ENCODE measurements around the gene PLA2G4C.

The PLA2G4C gene

GRCh38 chr19:48147597-48148175, 37.1 kb upstream of the PLA2G4C start:
- H3K9ac ChIP-seq (ENCODE audit: low read depth, low read length) = no peak overlapping the region
- TF ChIP-seq CTCF (IDR thresholded peaks at IDR 0.05; ENCODE audit: borderline replicate concordance, extremely low read depth, low read length, poor library complexity, severe bottlenecking) = no peak
- no peak for TF ChIP-seq EZH2 (IDR thresholded peaks at IDR 0.05; ENCODE audit: borderline replicate concordance, low read depth, low read length, severe bottlenecking)
- H3K36me3 ChIP-seq (ENCODE audit: insufficient read depth, low read length) = peaks cover 99% of the 10 kb centered on the region
- H3K27ac ChIP-seq (ENCODE audit: low read length) = no peak overlapping the region
- no peak overlapping the region for H3K4me3 ChIP-seq (ENCODE audit: low read depth in 1 of 2, low read length in 2 of 2)
- DNase-seq (no peak), ATAC-seq (ENCODE audit: insufficient read depth, low read depth) (no peak)
- no peaks in the 10 kb centered on the region for H3K27me3 ChIP-seq (ENCODE audit: insufficient read depth, low read length, poor library complexity)
- H3K4me1 ChIP-seq (ENCODE audit: insufficient read depth, low read length) = no peaks in the 10 kb centered on the region
- H3K4me2 ChIP-seq (ENCODE audit: insufficient read depth, low read length) = no peak overlapping the region
- H4K20me1 ChIP-seq (ENCODE audit: insufficient read depth, low read length) = peaks cover 5% of the 10 kb centered on the region
- no peaks in the 10 kb centered on the region for H3K9me3 ChIP-seq (ENCODE audit: insufficient read depth, low read length, severe bottlenecking)
- no peaks in the 10 kb centered on the region for H3K79me2 ChIP-seq (ENCODE audit: insufficient read depth, low read length)
- no peak overlapping the region for H2AFZ ChIP-seq (ENCODE audit: low read depth, low read length)

- Histone ChIP-seq H3K79me2 (ENCODE audit: insufficient read depth, low read length) (no peaks in the 10 kb centered on the region), H3K27ac (ENCODE audit: low read length) (no peak overlapping the region), H3K9me3 (ENCODE audit: insufficient read depth, low read length, severe bottlenecking) (no peaks in the 10 kb centered on the region), H3K27me3 (ENCODE audit: insufficient read depth, low read length, poor library complexity) (no peaks in the 10 kb centered on the region), H3K36me3 (ENCODE audit: insufficient read depth, low read length) (peaks cover 95% of the 10 kb centered on the region), H3K9ac (ENCODE audit: low read depth, low read length) (no peak overlapping the region), H2AFZ (ENCODE audit: low read depth, low read length) (no peak overlapping the region), H3K4me3 (ENCODE audit: low read depth in 1 of 2, low read length in 2 of 2) (no peak overlapping the region), H4K20me1 (ENCODE audit: insufficient read depth, low read length) (no peaks in the 10 kb centered on the region; the same call in 1 of the 2 replicates), H3K4me1 (ENCODE audit: insufficient read depth, low read length) (no peaks in the 10 kb centered on the region), H3K4me2 (ENCODE audit: insufficient read depth, low read length) (no peak overlapping the region)
- TF ChIP-seq CTCF (IDR thresholded peaks at IDR 0.05; ENCODE audit: borderline replicate concordance, extremely low read depth, low read length, poor library complexity, severe bottlenecking) = no peak
- no peak for TF ChIP-seq EZH2 (IDR thresholded peaks at IDR 0.05; ENCODE audit: borderline replicate concordance, low read depth, low read length, severe bottlenecking)
- no peak for DNase-seq
- no peak for ATAC-seq (ENCODE audit: insufficient read depth, low read depth)
These were observed 28.4 kb upstream of the PLA2G4C start for GRCh38 chr19:48139053-48139452.

- no peak for DNase-seq
- Histone ChIP-seq H3K4me3 (ENCODE audit: low read depth in 1 of 2, low read length in 2 of 2) (no peak overlapping the region), H3K27me3 (ENCODE audit: insufficient read depth, low read length, poor library complexity) (no peaks in the 10 kb centered on the region), H3K9me3 (ENCODE audit: insufficient read depth, low read length, severe bottlenecking) (no peaks in the 10 kb centered on the region), H2AFZ (ENCODE audit: low read depth, low read length) (no peak overlapping the region), H4K20me1 (ENCODE audit: insufficient read depth, low read length) (no peaks in the 10 kb centered on the region; the same call in 1 of the 2 replicates), H3K27ac (ENCODE audit: low read length) (no peak overlapping the region), H3K9ac (ENCODE audit: low read depth, low read length) (no peak overlapping the region), H3K79me2 (ENCODE audit: insufficient read depth, low read length) (no peaks in the 10 kb centered on the region), H3K4me2 (ENCODE audit: insufficient read depth, low read length) (no peak overlapping the region), H3K4me1 (ENCODE audit: insufficient read depth, low read length) (no peaks in the 10 kb centered on the region), H3K36me3 (ENCODE audit: insufficient read depth, low read length) (peaks cover 93% of the 10 kb centered on the region)
- ATAC-seq (ENCODE audit: insufficient read depth, low read depth) = no peak
- TF ChIP-seq CTCF (IDR thresholded peaks at IDR 0.05; ENCODE audit: borderline replicate concordance, extremely low read depth, low read length, poor library complexity, severe bottlenecking) = no peak
- no peak for TF ChIP-seq EZH2 (IDR thresholded peaks at IDR 0.05; ENCODE audit: borderline replicate concordance, low read depth, low read length, severe bottlenecking)
These were observed 26.8 kb upstream of the PLA2G4C start for GRCh38 chr19:48137411-48137810.
